ENCODE data around the gene OR52J3.

The OR52J3 gene

DNA sequence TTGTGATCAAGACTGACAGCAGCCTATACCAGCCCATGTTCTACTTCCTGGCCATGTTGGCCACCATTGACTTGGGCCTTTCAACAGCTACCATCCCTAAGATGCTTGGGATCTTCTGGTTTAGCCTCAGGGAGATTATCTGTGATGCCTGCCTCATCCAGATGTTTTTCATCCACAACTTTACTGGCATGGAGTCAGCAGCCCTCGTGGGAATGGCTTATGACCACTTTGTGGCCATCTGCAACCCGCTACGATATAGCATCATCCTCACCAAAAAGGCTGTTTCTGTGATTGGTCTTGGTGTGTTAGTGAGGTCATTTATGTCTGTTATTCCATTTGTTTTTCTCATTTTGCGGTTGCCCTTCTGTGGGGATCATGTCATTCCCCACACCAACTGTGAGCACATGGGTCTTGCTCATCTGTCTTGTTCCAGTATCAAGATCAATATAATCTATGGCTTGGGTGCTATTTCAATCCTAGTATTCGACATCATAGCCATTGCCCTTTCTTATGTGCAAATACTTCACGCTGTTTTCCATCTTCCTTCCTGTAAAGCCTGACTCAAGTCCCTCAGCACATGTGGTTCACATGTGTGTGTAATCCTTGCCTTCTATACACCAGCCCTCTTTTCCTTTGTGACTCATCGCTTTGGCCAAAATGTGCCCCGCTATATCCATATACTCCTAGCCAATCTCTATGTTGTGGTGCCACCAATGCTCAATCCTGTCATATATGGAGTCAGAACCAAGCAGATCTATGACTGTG is 46.7 kb downstream of the OR52J3 start:
- no peak overlapping the region for H3K27ac ChIP-seq

GRCh38 chr11:5096011-5096410 is 49.7 kb downstream of the OR52J3 start:
- Histone ChIP-seq H3K27me3 (no peaks in the 10 kb centered on the region), H3K36me3 (no peaks in the 10 kb centered on the region), H3K4me3 (ENCODE audit: low read depth in 1 of 2, low read length in 1 of 2) (no peak overlapping the region), H3K9me3 (no peaks in the 10 kb centered on the region), H3K4me1 (ENCODE audit: control insufficient read depth in 1 of 2, insufficient read depth in 1 of 2, low read depth in 1 of 2, low read length in 1 of 2) (no peaks in the 10 kb centered on the region), H3K27ac (no peak overlapping the region)
- TF ChIP-seq CTCF (IDR thresholded peaks at IDR 0.05), result no peak

More for the DNA sequence above, 46.7 kb downstream of the OR52J3 start:
- no peak for TF ChIP-seq CTCF (IDR thresholded peaks at IDR 0.05)
- Histone ChIP-seq H3K4me1 (ENCODE audit: control insufficient read depth in 1 of 2, insufficient read depth in 1 of 2, low read depth in 1 of 2, low read length in 1 of 2) (no peaks in the 10 kb centered on the region), H3K36me3 (no peaks in the 10 kb centered on the region), H3K9me3 (no peaks in the 10 kb centered on the region), H3K27me3 (no peaks in the 10 kb centered on the region), H3K4me3 (ENCODE audit: low read depth in 1 of 2, low read length in 1 of 2) (no peak overlapping the region)

Data from neutrophil (primary cell).